ENCODE data around the gene TASOR.

- TF ChIP-seq, protein P1, sequence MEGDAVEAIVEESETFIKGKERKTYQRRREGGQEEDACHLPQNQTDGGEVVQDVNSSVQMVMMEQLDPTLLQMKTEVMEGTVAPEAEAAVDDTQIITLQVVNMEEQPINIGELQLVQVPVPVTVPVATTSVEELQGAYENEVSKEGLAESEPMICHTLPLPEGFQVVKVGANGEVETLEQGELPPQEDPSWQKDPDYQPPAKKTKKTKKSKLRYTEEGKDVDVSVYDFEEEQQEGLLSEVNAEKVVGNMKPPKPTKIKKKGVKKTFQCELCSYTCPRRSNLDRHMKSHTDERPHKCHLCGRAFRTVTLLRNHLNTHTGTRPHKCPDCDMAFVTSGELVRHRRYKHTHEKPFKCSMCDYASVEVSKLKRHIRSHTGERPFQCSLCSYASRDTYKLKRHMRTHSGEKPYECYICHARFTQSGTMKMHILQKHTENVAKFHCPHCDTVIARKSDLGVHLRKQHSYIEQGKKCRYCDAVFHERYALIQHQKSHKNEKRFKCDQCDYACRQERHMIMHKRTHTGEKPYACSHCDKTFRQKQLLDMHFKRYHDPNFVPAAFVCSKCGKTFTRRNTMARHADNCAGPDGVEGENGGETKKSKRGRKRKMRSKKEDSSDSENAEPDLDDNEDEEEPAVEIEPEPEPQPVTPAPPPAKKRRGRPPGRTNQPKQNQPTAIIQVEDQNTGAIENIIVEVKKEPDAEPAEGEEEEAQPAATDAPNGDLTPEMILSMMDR (IDR thresholded peaks at IDR 0.05): no peak
- TF ChIP-seq POLR2AphosphoS5 (IDR thresholded peaks at IDR 0.05) (no peak), POLR2A (IDR thresholded peaks at IDR 0.05) (no peak), EP300 (IDR thresholded peaks at IDR 0.05) (no peak)
Measured at GRCh38 chr3:56711344-56711743, 28.3 kb upstream of the TASOR start.
